A673 (cell line): ENCODE data around the gene KIF4A. TPM values are rescaled to one million over a fixed set of nuclear protein-coding genes. Genes with fewer than 3 reads are reported as not detected.

Experiments used
- BruUV-seq: library from RNA; stranded (reverse); fragments of 400-500 nt; replicated peaks from 2 replicates; lab custom pipeline; 2021; lab: Mats Ljungman, UMichigan
- CTCF ChIA-PET: fragments of 300-600 bp; sonication (Branson Sonifier 250); formaldehyde crosslinking; loops from one replicate; lab custom pipeline; 2022; ENCODE audit warnings: antibody characterized with exemption; lab: Charles Lee
- POLR2A ChIA-PET: fragments of 300-600 bp; sonication (Branson Sonifier 250); formaldehyde crosslinking; loops from one replicate; lab custom pipeline; 2022; ENCODE audit warnings: antibody characterized with exemption; ENCODE audit not compliant: low non-redundant PET; lab: Charles Lee
- DNase-seq: peaks from one replicate; pipeline ENCODE4 v3.0.0-alpha.2; 2015; ENCODE audit warnings: low spot score
- H3K27ac ChIP-seq: fragments of 200-600 bp; sonication (generic); 2 replicates; pipeline ENCODE4 v1.5.1; 2016; ENCODE audit warnings: mixed run types, low read depth, mild to moderate bottlenecking, mixed read lengths, antibody characterized with exemption, low read length; ENCODE audit not compliant: poor library complexity, severe bottlenecking
- H3K27me3 ChIP-seq: fragments of 200-600 bp; sonication (generic); replicated peaks from 2 replicates; pipeline ENCODE4 v1.6.1; 2017; ENCODE audit warnings: mixed run types, low read depth, mild to moderate bottlenecking, mixed read lengths, antibody characterized with exemption, low read length; ENCODE audit not compliant: insufficient read depth, poor library complexity
- H3K36me3 ChIP-seq: fragments of 200-600 bp; sonication (generic); 2 replicates; pipeline ENCODE4 v1.6.1; 2016; ENCODE audit warnings: mixed run types, mild to moderate bottlenecking, mixed read lengths, antibody characterized with exemption, low read length; ENCODE audit not compliant: insufficient read depth, poor library complexity, severe bottlenecking
- H3K4me1 ChIP-seq: fragments of 200-600 bp; sonication (generic); 2 replicates; pipeline ENCODE4 v1.6.1; 2017; ENCODE audit warnings: mixed run types, mild to moderate bottlenecking, mixed read lengths, antibody characterized with exemption, low read length; ENCODE audit not compliant: insufficient read depth, poor library complexity, severe bottlenecking
- H3K4me3 ChIP-seq: fragments of 200-600 bp; sonication (generic); 2 replicates; pipeline ENCODE4 v1.5.1; 2016; ENCODE audit warnings: low read depth, mixed run types, mild to moderate bottlenecking, mixed read lengths, low read length; ENCODE audit not compliant: poor library complexity, severe bottlenecking
- H3K9me3 ChIP-seq: fragments of 200-600 bp; sonication (generic); 2 replicates; pipeline ENCODE4 v1.6.1; 2016; ENCODE audit warnings: mixed run types, low read depth, mild to moderate bottlenecking, mixed read lengths, antibody characterized with exemption, low read length; ENCODE audit not compliant: poor library complexity, severe bottlenecking
- CTCF ChIP-seq: fragments of 300-800, 200-600 bp; sonication (generic); conservative IDR thresholded peaks from 2 replicates; pipeline ENCODE4 v1.5.1; 2017; ENCODE audit warnings: low read depth, mild to moderate bottlenecking, antibody characterized with exemption, low read length, moderate library complexity, mixed read lengths
- EZH2 ChIP-seq: fragments of 200-600 bp; sonication (generic); IDR thresholded peaks from 2 replicates; pipeline ENCODE4 v1.6.1; 2017; ENCODE audit warnings: borderline replicate concordance, low read depth, mild to moderate bottlenecking, mixed read lengths, antibody characterized with exemption, low read length; ENCODE audit not compliant: poor library complexity, severe bottlenecking
- intact Hi-C: fragments of 100-400 bp; cut with micrococcal nuclease; formaldehyde crosslinking; loops from one replicate; pipeline ENCODE4 v1.10.0; 2022; ENCODE audit not compliant: unreplicated experiment
- total RNA-seq: library from RNA; stranded (reverse); gene quantifications from 2 replicates; pipeline ENCODE4 v1.2.3, GENCODE V29; 2021

Gene KIF4A
- total RNA-seq, 1 experiment from 2014 or later, result 76.7 TPM

- Histone ChIP-seq H3K4me3 (no peak overlapping the region), H3K36me3 (no peaks in the 10 kb centered on the region), H3K4me1 (no peaks in the 10 kb centered on the region), H3K27me3 (no peaks in the 10 kb centered on the region), H3K9me3 (no peaks in the 10 kb centered on the region), H3K27ac (no peak overlapping the region)
- no TSS peak for BruUV-seq
- DNase-seq, result no peak
- ChIA-PET POLR2A (no interaction called here), CTCF (no interaction called here)
- TF ChIP-seq CTCF, result no peak
- no peak for TF ChIP-seq EZH2
- intact Hi-C loops, result no loop called here
Observed at GRCh38 chrX:70466968-70467367, 177.1 kb downstream of the KIF4A start.

- no peak for DNase-seq
- Histone ChIP-seq H3K9me3 (no peaks in the 10 kb centered on the region), H3K36me3 (no peaks in the 10 kb centered on the region), H3K27ac (no peak overlapping the region), H3K4me1 (no peaks in the 10 kb centered on the region), H3K27me3 (no peaks in the 10 kb centered on the region), H3K4me3 (no peak overlapping the region)
- POLR2A ChIA-PET, result no interaction called here
- TF ChIP-seq EZH2 (no peak), CTCF (no peak)
- intact Hi-C loops, result no loop called here
- CTCF ChIA-PET, result no interaction called here
- BruUV-seq, result no TSS peak
Observed at GRCh38 chrX:70468709-70469108, 178.8 kb downstream of the KIF4A start.

Other genes with a start within 250 kb of the KIF4A start
- not detected in 2 replicates for gene AWAT2, start 240.2 kb upstream of the KIF4A start, total RNA-seq
- not detected in 2 replicates for gene OTUD6A, start 227.6 kb upstream of the KIF4A start, total RNA-seq
- 35.2 and 36.2 TPM in 2 replicates for gene IGBP1, start 156.7 kb upstream of the KIF4A start, total RNA-seq
- gene DGAT2L6, start 112.6 kb upstream of the KIF4A start, total RNA-seq, result not detected in 2 replicates
- gene AWAT1, start 55.4 kb upstream of the KIF4A start, total RNA-seq, result not detected in 2 replicates
- gene P2RY4, start 29.9 kb upstream of the KIF4A start, total RNA-seq, result 0.26 TPM in 1 of 2 replicates, not detected in the other
- not detected in 2 replicates for gene ARR3, start 21.8 kb upstream of the KIF4A start, total RNA-seq
- not detected in 2 replicates for gene RAB41, start 7.9 kb upstream of the KIF4A start, total RNA-seq
- 57.2 and 60.8 TPM in 2 replicates for gene PDZD11, start 177 bp upstream of the KIF4A start, total RNA-seq
- gene GDPD2, start 133.2 kb downstream of the KIF4A start, total RNA-seq, result 0.68 and 0.84 TPM in 2 replicates
- gene DLG3, start 154.7 kb downstream of the KIF4A start, total RNA-seq, result 32.8 and 34.0 TPM in 2 replicates